ENCODE measurements around the gene B4GALT2. TPM values are rescaled to one million over a fixed set of nuclear protein-coding genes. Genes with fewer than 3 reads are reported as not detected.

Gene B4GALT2
- total RNA-seq, 1 experiment from 2014 or later: 69.8 TPM

- peak; percentile 87 for DNase-seq (ENCODE audit: low read depth)
These were observed 51.0 kb downstream of the B4GALT2 start for GRCh38 chr1:44029911-44030604.

- peak; percentile 58 for DNase-seq (ENCODE audit: low read depth)
These were observed 51.7 kb downstream of the B4GALT2 start for GRCh38 chr1:44030605-44031251.

GRCh38 chr1:44031252-44032169 is 52.5 kb downstream of the B4GALT2 start, which contains the start of gene SLC6A9:
SLC6A9 (minus strand) TSS chr1:44031462; CDS start chr1:44024277, 7,185 bp downstream.
- DNase-seq (ENCODE audit: low read depth): peak; percentile 86

GRCh38 chr1:44032170-44032790 is 53.3 kb downstream of the B4GALT2 start:
- no peak for DNase-seq (ENCODE audit: low read depth)

GRCh38 chr1:44033041-44033575 is 54.1 kb downstream of the B4GALT2 start:
- no peak for DNase-seq (ENCODE audit: low read depth)

GRCh38 chr1:44033756-44034155 is 54.7 kb downstream of the B4GALT2 start:
- no peak for DNase-seq (ENCODE audit: low read depth)

GRCh38 chr1:44034423-44034822 is 55.4 kb downstream of the B4GALT2 start:
- no peak for DNase-seq (ENCODE audit: low read depth)

GRCh38 chr1:44034976-44035716 is 56.1 kb downstream of the B4GALT2 start:
- no peak for DNase-seq (ENCODE audit: low read depth)

GRCh38 chr1:44035726-44036408 is 56.9 kb downstream of the B4GALT2 start:
- DNase-seq (ENCODE audit: low read depth): no peak

GRCh38 chr1:44036409-44037139 is 57.6 kb downstream of the B4GALT2 start:
- DNase-seq (ENCODE audit: low read depth): peak; percentile 76

GRCh38 chr1:44037154-44037553 is 58.1 kb downstream of the B4GALT2 start:
- DNase-seq (ENCODE audit: low read depth): no peak

- DNase-seq (ENCODE audit: low read depth): no peak
These were observed 60.1 kb downstream of the B4GALT2 start for GRCh38 chr1:44038876-44039657.

GRCh38 chr1:44040418-44040817 is 61.4 kb downstream of the B4GALT2 start:
- no peak for DNase-seq (ENCODE audit: low read depth)

Other genes starting within 250 kb of the B4GALT2 start
- gene ARTN, start 45.4 kb upstream of the B4GALT2 start, total RNA-seq (2014; rRNA removed; shearing (Covaris generic)): 9.1 and 10.7 TPM in 2 replicates
- gene IPO13, start 32.3 kb upstream of the B4GALT2 start, total RNA-seq (2014; rRNA removed; shearing (Covaris generic)): 23.2 and 25.8 TPM in 2 replicates
- gene DPH2, start 9.2 kb upstream of the B4GALT2 start, total RNA-seq (2014; rRNA removed; shearing (Covaris generic)): 25.5 and 27.6 TPM in 2 replicates
- gene ATP6V0B, start 4.2 kb upstream of the B4GALT2 start, total RNA-seq (2014; rRNA removed; shearing (Covaris generic)): 221 and 293 TPM in 2 replicates
- gene CCDC24, start 12.4 kb downstream of the B4GALT2 start, total RNA-seq (2014; rRNA removed; shearing (Covaris generic)): 5.5 and 5.9 TPM in 2 replicates
- 8.2 and 8.9 TPM in 2 replicates for gene SLC6A9, start 52.3 kb downstream of the B4GALT2 start, total RNA-seq (2014; rRNA removed; shearing (Covaris generic))
- gene KLF17, start 139.6 kb downstream of the B4GALT2 start, total RNA-seq (2014; rRNA removed; shearing (Covaris generic)): 0.68 and 1.2 TPM in 2 replicates
- not detected in 2 replicates for gene KLF18, start 162.4 kb downstream of the B4GALT2 start, total RNA-seq (2014; rRNA removed; shearing (Covaris generic))
- 8.8 and 9.7 TPM in 2 replicates for gene DMAP1, start 234.3 kb downstream of the B4GALT2 start, total RNA-seq (2014; rRNA removed; shearing (Covaris generic))

Measured in RPMI7951 (cell line).